Measurements from ENCODE around the gene NRXN3.

Gene NRXN3

GRCh38 chr14:79598339-79598738, 1428.2 kb downstream of the NRXN3 start:
- no peaks in the 10 kb centered on the region for H3K4me1 ChIP-seq (ENCODE audit: control extremely low read depth in 1 of 4, control insufficient read depth in 4 of 4, insufficient read depth in 4 of 4, low read length in 3 of 4)
- no peaks in the 10 kb centered on the region for H3K36me3 ChIP-seq (ENCODE audit: control insufficient read depth in 4 of 4, insufficient read depth in 4 of 4, low read length in 3 of 4)
- no peak overlapping the region for H3K27ac ChIP-seq (ENCODE audit: insufficient read depth in 1 of 2, low read depth in 1 of 2, low read length in 2 of 2, poor library complexity in 1 of 2, severe bottlenecking in 2 of 2)
- ChIA-PET CTCF (no interaction called here), POLR2A (no interaction called here)
- H3K9me3 ChIP-seq (ENCODE audit: control extremely low read depth in 1 of 5, control insufficient read depth in 4 of 5, insufficient read depth in 2 of 5, low read depth in 1 of 5, low read length in 4 of 5), result no peaks in the 10 kb centered on the region
- H3K27me3 ChIP-seq (replicated peaks in 2 of 5; ENCODE audit: control insufficient read depth in 4 of 5, insufficient read depth in 5 of 5, low read length in 4 of 5), result peaks cover 0 to 2% (median 0%) of the 10 kb centered on the region in 5 experiments
- 83% methylated on average over 1 of the region's 2 CpGs for WGBS (ENCODE audit: insufficient coverage)
- no peak overlapping the region for H3K4me3 ChIP-seq (ENCODE audit: control insufficient read depth in 1 of 7, extremely low read depth in 1 of 7, insufficient read depth in 4 of 7, low read depth in 2 of 7, low read length in 6 of 7)
- no peak for DNase-seq

- CTCF ChIA-PET, result no interaction called here
- DNase-seq, result no peak
- POLR2A ChIA-PET, result no interaction called here
Observed at GRCh38 chr14:79599239-79599638, 1429.1 kb downstream of the NRXN3 start.

GRCh38 chr14:79600406-79600805, 1430.2 kb downstream of the NRXN3 start:
- H3K9me3 ChIP-seq (ENCODE audit: control extremely low read depth in 1 of 5, control insufficient read depth in 4 of 5, insufficient read depth in 2 of 5, low read depth in 1 of 5, low read length in 4 of 5), result no peaks in the 10 kb centered on the region
- H3K4me1 ChIP-seq (ENCODE audit: control extremely low read depth in 1 of 4, control insufficient read depth in 4 of 4, insufficient read depth in 4 of 4, low read length in 3 of 4), result no peaks in the 10 kb centered on the region
- peaks cover 0 to 2% (median 0%) of the 10 kb centered on the region in 5 experiments for H3K27me3 ChIP-seq (replicated peaks in 2 of 5; ENCODE audit: control insufficient read depth in 4 of 5, insufficient read depth in 5 of 5, low read length in 4 of 5)
- DNase-seq, result no peak
- no peak overlapping the region for H3K4me3 ChIP-seq (ENCODE audit: control insufficient read depth in 1 of 7, extremely low read depth in 1 of 7, insufficient read depth in 4 of 7, low read depth in 2 of 7, low read length in 6 of 7)
- 69% methylated on average over 3 of the region's 3 CpGs for WGBS (ENCODE audit: insufficient coverage)
- ChIA-PET POLR2A (no interaction called here), CTCF (no interaction called here)
- no peaks in the 10 kb centered on the region for H3K36me3 ChIP-seq (ENCODE audit: control insufficient read depth in 4 of 4, insufficient read depth in 4 of 4, low read length in 3 of 4)
- H3K27ac ChIP-seq (ENCODE audit: insufficient read depth in 1 of 2, low read depth in 1 of 2, low read length in 2 of 2, poor library complexity in 1 of 2, severe bottlenecking in 2 of 2), result no peak overlapping the region

More at GRCh38 chr14:79599239-79599638, 1429.1 kb downstream of the NRXN3 start:
- H3K9me3 ChIP-seq (ENCODE audit: control extremely low read depth in 1 of 5, control insufficient read depth in 4 of 5, insufficient read depth in 2 of 5, low read depth in 1 of 5, low read length in 4 of 5), result no peaks in the 10 kb centered on the region
- H3K4me3 ChIP-seq (ENCODE audit: control insufficient read depth in 1 of 7, extremely low read depth in 1 of 7, insufficient read depth in 4 of 7, low read depth in 2 of 7, low read length in 6 of 7), result no peak overlapping the region
- H3K4me1 ChIP-seq (ENCODE audit: control extremely low read depth in 1 of 4, control insufficient read depth in 4 of 4, insufficient read depth in 4 of 4, low read length in 3 of 4), result no peaks in the 10 kb centered on the region
- H3K27ac ChIP-seq (ENCODE audit: insufficient read depth in 1 of 2, low read depth in 1 of 2, low read length in 2 of 2, poor library complexity in 1 of 2, severe bottlenecking in 2 of 2), result no peak overlapping the region
- H3K27me3 ChIP-seq (replicated peaks in 2 of 5; ENCODE audit: control insufficient read depth in 4 of 5, insufficient read depth in 5 of 5, low read length in 4 of 5), result peaks cover 0 to 2% (median 0%) of the 10 kb centered on the region in 5 experiments
- no peaks in the 10 kb centered on the region for H3K36me3 ChIP-seq (ENCODE audit: control insufficient read depth in 4 of 4, insufficient read depth in 4 of 4, low read length in 3 of 4)

- CTCF ChIA-PET, result no interaction called here
- H3K27ac ChIP-seq (ENCODE audit: insufficient read depth in 1 of 2, low read depth in 1 of 2, low read length in 2 of 2, poor library complexity in 1 of 2, severe bottlenecking in 2 of 2), result no peak overlapping the region
- POLR2A ChIA-PET, result no interaction called here
- H3K36me3 ChIP-seq (ENCODE audit: control insufficient read depth in 4 of 4, insufficient read depth in 4 of 4, low read length in 3 of 4), result no peaks in the 10 kb centered on the region
- DNase-seq, result no peak
- 92% methylated on average over 5 of the region's 5 CpGs for WGBS (ENCODE audit: insufficient coverage)
- H3K9me3 ChIP-seq (ENCODE audit: control extremely low read depth in 1 of 5, control insufficient read depth in 4 of 5, insufficient read depth in 2 of 5, low read depth in 1 of 5, low read length in 4 of 5), result no peaks in the 10 kb centered on the region
- H3K27me3 ChIP-seq (replicated peaks in 2 of 5; ENCODE audit: control insufficient read depth in 4 of 5, insufficient read depth in 5 of 5, low read length in 4 of 5), result peaks cover 0 to 2% (median 0%) of the 10 kb centered on the region in 5 experiments
- no peak overlapping the region for H3K4me3 ChIP-seq (ENCODE audit: control insufficient read depth in 1 of 7, extremely low read depth in 1 of 7, insufficient read depth in 4 of 7, low read depth in 2 of 7, low read length in 6 of 7)
- no peaks in the 10 kb centered on the region for H3K4me1 ChIP-seq (ENCODE audit: control extremely low read depth in 1 of 4, control insufficient read depth in 4 of 4, insufficient read depth in 4 of 4, low read length in 3 of 4)
Observed at GRCh38 chr14:79601579-79601978, 1431.4 kb downstream of the NRXN3 start.

- no peaks in the 10 kb centered on the region for H3K36me3 ChIP-seq (ENCODE audit: control insufficient read depth in 4 of 4, insufficient read depth in 4 of 4, low read length in 3 of 4)
- no peaks in the 10 kb centered on the region for H3K9me3 ChIP-seq (ENCODE audit: control extremely low read depth in 1 of 5, control insufficient read depth in 4 of 5, insufficient read depth in 2 of 5, low read depth in 1 of 5, low read length in 4 of 5)
- no peaks in the 10 kb centered on the region for H3K4me1 ChIP-seq (ENCODE audit: control extremely low read depth in 1 of 4, control insufficient read depth in 4 of 4, insufficient read depth in 4 of 4, low read length in 3 of 4)
- H3K27me3 ChIP-seq (replicated peaks in 2 of 5; ENCODE audit: control insufficient read depth in 4 of 5, insufficient read depth in 5 of 5, low read length in 4 of 5), result peaks cover 0 to 2% (median 0%) of the 10 kb centered on the region in 5 experiments
- no peak overlapping the region for H3K4me3 ChIP-seq (ENCODE audit: control insufficient read depth in 1 of 7, extremely low read depth in 1 of 7, insufficient read depth in 4 of 7, low read depth in 2 of 7, low read length in 6 of 7)
- POLR2A ChIA-PET, result no interaction called here
- DNase-seq, result no peak
- 100% methylated on average over 1 of the region's 1 CpG for WGBS (ENCODE audit: insufficient coverage)
- H3K27ac ChIP-seq (ENCODE audit: insufficient read depth in 1 of 2, low read depth in 1 of 2, low read length in 2 of 2, poor library complexity in 1 of 2, severe bottlenecking in 2 of 2), result no peak overlapping the region
- CTCF ChIA-PET, result no interaction called here
Observed at GRCh38 chr14:79602045-79602444, 1431.9 kb downstream of the NRXN3 start.

- no peak overlapping the region for H3K27ac ChIP-seq (ENCODE audit: insufficient read depth in 1 of 2, low read depth in 1 of 2, low read length in 2 of 2, poor library complexity in 1 of 2, severe bottlenecking in 2 of 2)
- CTCF ChIA-PET, result no interaction called here
- no peaks in the 10 kb centered on the region for H3K36me3 ChIP-seq (ENCODE audit: control insufficient read depth in 4 of 4, insufficient read depth in 4 of 4, low read length in 3 of 4)
- POLR2A ChIA-PET, result no interaction called here
- H3K9me3 ChIP-seq (ENCODE audit: control extremely low read depth in 1 of 5, control insufficient read depth in 4 of 5, insufficient read depth in 2 of 5, low read depth in 1 of 5, low read length in 4 of 5), result no peaks in the 10 kb centered on the region
- H3K4me1 ChIP-seq (ENCODE audit: control extremely low read depth in 1 of 4, control insufficient read depth in 4 of 4, insufficient read depth in 4 of 4, low read length in 3 of 4), result no peaks in the 10 kb centered on the region
- H3K4me3 ChIP-seq (ENCODE audit: control insufficient read depth in 1 of 7, extremely low read depth in 1 of 7, insufficient read depth in 4 of 7, low read depth in 2 of 7, low read length in 6 of 7), result no peak overlapping the region
- 86% methylated on average over 2 of the region's 3 CpGs for WGBS (ENCODE audit: insufficient coverage)
- H3K27me3 ChIP-seq (replicated peaks in 2 of 5; ENCODE audit: control insufficient read depth in 4 of 5, insufficient read depth in 5 of 5, low read length in 4 of 5), result peaks cover 0 to 2% (median 0%) of the 10 kb centered on the region in 5 experiments
- DNase-seq, result no peak
Observed at GRCh38 chr14:79602742-79603141, 1432.6 kb downstream of the NRXN3 start.

- no peak for DNase-seq
- no peaks in the 10 kb centered on the region for H3K4me1 ChIP-seq (ENCODE audit: control extremely low read depth in 1 of 4, control insufficient read depth in 4 of 4, insufficient read depth in 4 of 4, low read length in 3 of 4)
- peaks cover 0 to 2% (median 0%) of the 10 kb centered on the region in 5 experiments for H3K27me3 ChIP-seq (replicated peaks in 2 of 5; ENCODE audit: control insufficient read depth in 4 of 5, insufficient read depth in 5 of 5, low read length in 4 of 5)
- ChIA-PET CTCF (no interaction called here), POLR2A (no interaction called here)
- H3K36me3 ChIP-seq (ENCODE audit: control insufficient read depth in 4 of 4, insufficient read depth in 4 of 4, low read length in 3 of 4), result no peaks in the 10 kb centered on the region
- H3K4me3 ChIP-seq (ENCODE audit: control insufficient read depth in 1 of 7, extremely low read depth in 1 of 7, insufficient read depth in 4 of 7, low read depth in 2 of 7, low read length in 6 of 7), result no peak overlapping the region
- H3K9me3 ChIP-seq (ENCODE audit: control extremely low read depth in 1 of 5, control insufficient read depth in 4 of 5, insufficient read depth in 2 of 5, low read depth in 1 of 5, low read length in 4 of 5), result no peaks in the 10 kb centered on the region
- 91% methylated on average over 4 of the region's 4 CpGs for WGBS (ENCODE audit: insufficient coverage)
- no peak overlapping the region for H3K27ac ChIP-seq (ENCODE audit: insufficient read depth in 1 of 2, low read depth in 1 of 2, low read length in 2 of 2, poor library complexity in 1 of 2, severe bottlenecking in 2 of 2)
Observed at GRCh38 chr14:79605849-79606248, 1435.7 kb downstream of the NRXN3 start.

All from common myeloid progenitor, CD34-positive (primary cell).